OCI-LY1 (cell line): ENCODE data around the gene ITPK1.

Experiments
- CTCF ChIP-seq: fragments of 200-600 bp; sonication (generic), shearing (Covaris generic); IDR thresholded peaks from 2 replicates; pipeline ENCODE4 v1.5.1; 2017; ENCODE audit warnings: mild to moderate bottlenecking, antibody characterized with exemption, low read length, moderate library complexity, mixed read lengths
- EZH2 ChIP-seq: fragments of 200-600 bp; sonication (generic), shearing (Covaris generic); IDR thresholded peaks from 2 replicates; pipeline ENCODE4 v1.8.0; 2017; ENCODE audit warnings: borderline replicate concordance, mixed run types, mild to moderate bottlenecking, antibody characterized with exemption, low read length, moderate library complexity, mixed read lengths

DNA sequence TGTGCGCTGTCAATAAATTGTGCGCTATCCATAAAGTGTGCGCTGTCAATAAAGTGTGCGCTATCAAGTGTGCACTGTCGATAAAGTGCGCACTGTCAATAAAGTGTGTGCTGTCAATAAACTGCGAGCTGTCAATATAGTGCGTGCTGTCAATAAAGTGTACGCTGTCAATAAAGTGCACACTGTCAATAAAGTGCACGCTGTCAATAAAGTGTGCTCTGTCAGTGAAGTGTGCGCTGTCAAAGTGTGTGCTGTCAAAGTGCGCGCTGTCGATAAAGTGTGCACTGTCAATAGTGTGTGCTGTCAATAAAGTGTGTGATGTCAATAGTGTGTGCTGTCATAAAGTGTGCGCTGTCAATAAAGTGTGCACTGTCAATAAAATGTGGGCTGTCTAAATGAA, 195.7 kb downstream of the ITPK1 start:
- no peak for TF ChIP-seq CTCF
- TF ChIP-seq EZH2, result no peak
